GM19468 (cell line): ENCODE results near the gene HACL1.
"Not testable (repeated sequence)": the region's sequence is repeated elsewhere in the genome, so short reads cannot be mapped to it uniquely, and the experiment has no call there.

Experiments
- ATAC-seq: cut with Tn5 transposase; IDR thresholded peaks from one replicate; pipeline ENCODE4 v1.9.1; 2021; ENCODE audit warnings: mild to moderate bottlenecking, moderate library complexity, moderate number of reproducible peaks; ENCODE audit not compliant: unreplicated experiment; ENCODE audit errors: extremely low read depth

Gene HACL1

DNA sequence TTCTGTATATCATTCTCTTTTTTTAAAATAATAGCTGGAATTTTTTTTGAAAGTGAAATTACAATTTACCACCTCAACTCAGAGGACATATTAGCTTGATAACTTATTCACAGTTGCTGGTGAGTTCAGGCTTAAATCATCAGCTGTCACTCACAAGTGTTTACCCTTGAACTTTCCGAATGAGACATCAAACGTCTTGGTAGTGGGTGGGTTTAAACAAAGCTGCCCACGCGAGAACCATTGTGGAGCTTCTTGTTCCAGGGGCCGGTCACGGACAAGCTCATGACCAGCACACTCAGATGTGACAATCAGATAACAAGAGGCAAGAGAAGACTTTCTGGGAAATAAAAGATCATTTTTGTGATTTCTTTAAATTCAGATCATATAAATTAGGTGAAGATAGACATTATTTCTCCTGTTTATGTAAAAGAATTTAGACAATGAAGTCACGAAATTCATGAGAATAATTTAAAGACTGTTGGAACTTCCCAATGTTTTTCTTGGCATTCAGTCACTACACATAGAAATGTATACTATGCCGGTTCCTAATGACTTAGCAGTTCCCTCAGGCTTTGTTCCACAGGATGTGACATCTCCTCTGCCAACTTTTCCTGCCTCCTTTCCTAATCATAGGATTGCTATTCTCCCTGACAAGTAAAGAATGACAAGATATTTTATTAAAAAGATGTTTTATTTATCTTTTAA is 29.4 kb upstream of the HACL1 start:
- no peak for ATAC-seq

DNA sequence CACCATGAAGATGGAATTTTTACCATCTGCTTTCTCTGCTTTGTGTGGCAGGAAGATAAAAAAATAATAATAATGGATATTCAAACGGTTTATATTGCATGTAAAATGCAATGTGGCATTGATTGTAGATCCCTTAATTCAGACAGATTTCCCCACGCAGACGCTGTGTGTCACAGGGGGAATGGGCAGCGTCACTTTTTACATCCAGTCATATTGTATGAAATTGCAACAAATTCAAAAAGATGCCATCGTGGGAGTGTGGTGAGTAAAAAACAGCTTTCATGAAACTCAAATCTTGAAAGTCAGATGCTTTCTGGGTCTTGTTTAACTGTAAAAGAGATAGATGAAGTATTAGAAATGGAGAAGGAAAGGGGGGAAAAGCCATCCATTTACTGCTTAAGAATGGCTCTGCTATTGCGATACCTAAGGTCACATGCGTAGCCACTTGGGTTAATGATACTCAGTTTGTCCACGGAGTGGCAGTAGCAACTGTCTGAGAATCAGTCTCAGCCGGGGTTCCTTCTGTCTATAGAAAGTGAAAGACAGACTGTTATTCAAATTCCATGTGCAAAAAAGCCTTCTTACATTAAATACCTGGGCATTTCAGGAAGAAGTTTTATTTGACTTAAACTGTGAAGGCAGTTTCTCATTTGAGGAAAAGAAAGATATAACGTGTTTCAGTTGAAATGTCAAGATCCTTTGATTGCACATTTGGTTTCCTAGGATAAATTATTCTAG is 28.7 kb upstream of the HACL1 start:
- peak; percentile 90 for ATAC-seq

DNA sequence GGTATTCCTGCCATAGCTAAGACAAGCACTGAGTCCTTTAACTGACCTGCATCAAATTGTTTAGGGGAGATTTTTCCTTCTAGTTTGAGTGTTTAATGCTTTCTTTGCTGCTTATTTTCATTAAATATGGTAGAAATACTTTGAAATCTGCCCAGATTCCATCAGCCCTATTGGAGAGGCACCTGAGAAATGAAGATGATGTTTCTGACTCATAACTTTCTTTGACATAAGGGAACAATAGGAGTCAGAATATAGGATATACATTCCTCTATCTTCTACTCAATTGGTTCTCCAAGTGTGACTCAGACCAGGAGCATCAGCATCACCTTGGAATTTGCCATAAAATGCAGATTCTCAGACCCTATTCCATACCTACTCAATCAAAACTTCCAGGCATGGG is 27.6 kb upstream of the HACL1 start:
- no peak for ATAC-seq

DNA sequence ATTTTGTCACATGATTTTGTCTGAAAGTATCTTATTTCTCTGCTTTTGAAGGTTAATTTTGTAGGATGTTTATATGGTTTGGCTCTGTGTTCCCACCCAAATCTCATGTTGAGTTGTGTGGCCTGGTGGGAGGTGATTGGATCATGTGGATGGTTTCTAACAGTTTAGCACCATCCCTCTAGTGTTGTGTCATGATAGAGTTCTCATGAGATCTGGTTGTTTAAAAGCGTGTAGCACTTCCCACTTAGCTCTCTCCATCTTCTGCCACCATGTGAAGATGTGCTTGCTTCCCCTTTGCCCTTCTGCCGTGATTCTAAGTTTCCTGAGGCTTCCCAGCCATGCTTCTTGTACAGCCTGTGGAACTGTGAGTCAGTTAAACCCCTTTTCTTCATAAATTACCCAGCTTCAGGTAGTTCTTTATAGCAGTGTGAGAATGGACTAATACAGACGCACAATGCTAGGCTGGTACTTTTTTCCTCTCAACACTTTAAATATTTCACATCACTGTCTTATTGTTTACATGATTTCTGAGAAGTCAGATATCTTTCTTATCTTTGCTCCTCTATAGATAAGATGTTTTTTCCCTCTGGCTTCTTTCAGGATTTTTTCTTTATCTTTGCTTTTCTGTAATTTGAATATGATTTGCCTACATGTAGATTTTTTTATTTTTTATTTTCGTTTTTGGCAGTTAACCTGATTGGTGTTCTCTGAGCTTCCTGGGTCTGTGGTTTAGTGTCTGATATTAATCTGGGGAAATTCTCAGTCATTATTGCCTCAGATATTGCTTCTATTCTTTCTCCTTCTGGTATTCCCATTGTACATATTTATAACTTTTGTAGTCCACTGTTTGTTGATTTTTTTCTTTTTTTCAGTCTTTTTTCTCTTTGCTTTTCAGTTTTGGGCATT is 22.4 kb upstream of the HACL1 start:
- no peak for ATAC-seq

DNA sequence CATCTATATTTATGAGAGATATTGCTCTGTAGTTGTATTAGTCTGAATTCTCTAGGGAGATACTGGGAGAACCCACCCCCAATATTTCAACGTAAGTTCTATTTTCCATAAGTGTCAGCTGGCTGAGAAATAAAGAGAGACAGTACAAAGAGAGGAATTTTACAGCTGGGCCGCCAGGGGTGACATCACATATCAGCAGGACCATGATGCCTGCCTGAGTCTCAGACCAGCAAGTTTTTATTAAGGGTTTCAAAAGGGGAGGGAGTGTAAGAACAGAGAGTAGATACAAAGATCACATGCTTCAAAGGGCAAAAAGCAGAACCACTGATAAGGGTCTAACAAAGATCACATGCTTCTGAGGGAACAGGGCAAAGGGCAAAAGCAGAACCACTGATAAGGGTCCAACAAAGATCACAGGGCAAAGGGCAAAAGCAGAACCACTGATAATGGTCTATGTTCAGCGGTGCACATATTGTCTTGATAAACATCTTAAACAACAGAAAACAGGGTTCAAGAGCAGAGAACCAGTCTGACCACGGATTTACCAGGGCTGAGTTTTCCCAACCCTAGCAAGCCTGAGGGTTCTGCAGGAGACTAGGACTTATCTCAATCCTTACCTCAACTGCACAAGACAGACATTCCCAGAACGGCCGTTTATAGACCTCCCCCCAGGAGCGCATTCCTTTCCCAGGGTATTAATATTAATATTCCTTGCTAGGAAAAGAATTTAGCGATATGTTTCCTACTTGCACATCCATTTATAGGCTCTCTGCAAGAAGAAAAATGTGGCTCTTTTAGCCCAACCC is 18.5 kb upstream of the HACL1 start:
- ATAC-seq: not testable (repeated sequence)

DNA sequence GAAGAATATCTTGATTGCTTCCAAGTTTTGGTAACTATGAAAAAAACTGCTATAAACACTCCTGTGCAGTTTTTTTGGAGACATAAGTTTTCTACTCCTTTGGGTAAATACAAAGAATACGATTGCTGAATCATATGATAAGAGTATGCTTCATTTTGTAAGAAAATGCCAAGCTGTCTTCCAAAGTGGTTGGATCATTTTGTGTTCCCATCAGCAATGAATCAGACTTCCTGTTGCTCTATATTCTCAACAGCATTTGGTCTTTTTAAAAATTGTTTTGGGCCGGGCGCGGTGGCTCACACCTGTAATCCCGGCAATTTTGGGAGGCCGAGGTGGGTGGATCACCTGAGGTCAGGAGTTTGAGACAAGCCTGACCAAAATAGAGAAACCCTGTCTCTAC is 14.7 kb upstream of the HACL1 start:
- ATAC-seq: no peak

DNA sequence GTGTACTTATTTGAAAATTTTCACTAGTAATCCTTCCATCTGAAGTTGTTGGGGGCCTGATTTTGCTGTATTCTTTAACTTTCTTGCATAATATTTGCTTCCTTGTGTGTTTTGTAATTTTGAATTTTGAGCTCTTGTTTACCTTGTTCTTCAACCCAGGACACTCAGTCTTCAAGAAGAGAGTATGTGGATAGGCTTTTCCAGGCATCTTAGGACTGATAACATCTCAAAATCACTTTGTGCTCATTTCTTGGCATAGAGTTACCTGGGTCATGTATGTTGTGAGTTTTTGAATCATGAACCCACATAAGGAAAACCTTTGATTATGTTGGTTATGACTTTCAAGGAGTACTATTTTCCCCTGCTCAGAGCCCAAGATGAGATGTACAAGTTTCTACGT is 13.6 kb upstream of the HACL1 start:
- ATAC-seq: no peak

DNA sequence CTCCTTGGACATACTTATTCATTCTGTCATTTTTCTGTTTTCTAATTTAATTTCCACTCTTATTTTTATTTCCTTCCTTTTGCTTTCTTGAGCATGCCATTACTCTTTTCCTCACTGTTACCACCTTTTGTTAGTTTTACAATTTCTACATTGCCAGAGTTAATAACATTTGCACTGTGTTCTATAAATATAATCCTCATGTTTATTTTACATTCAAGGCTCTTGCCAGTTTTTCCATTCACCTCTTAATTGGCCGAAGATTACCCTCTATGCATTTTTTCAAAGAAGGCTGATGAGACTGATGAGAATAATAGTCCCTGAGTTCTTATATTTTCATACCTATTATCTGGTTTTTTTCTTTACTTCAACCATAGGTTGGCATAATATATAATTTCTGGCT is 10.6 kb upstream of the HACL1 start:
- ATAC-seq: no peak

DNA sequence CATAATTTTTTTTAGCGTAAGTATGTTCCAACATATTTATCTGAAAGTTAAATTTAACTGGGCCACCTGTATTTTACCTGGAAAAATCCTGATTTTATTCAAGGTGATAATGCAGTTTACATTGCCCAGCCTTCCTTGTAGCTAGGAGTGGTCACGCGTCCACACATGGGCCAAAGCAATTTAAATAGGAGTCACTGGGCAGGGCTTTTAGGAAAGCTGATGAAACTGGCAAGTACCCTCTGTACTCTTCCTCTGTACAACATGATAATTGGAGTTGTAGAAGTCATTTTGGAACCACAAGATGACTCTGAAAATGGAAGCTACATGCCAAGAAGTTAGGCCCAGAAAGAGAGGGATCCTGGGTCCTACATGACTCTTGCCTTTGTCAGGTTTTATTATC is 9.6 kb upstream of the HACL1 start:
- no peak for ATAC-seq

DNA sequence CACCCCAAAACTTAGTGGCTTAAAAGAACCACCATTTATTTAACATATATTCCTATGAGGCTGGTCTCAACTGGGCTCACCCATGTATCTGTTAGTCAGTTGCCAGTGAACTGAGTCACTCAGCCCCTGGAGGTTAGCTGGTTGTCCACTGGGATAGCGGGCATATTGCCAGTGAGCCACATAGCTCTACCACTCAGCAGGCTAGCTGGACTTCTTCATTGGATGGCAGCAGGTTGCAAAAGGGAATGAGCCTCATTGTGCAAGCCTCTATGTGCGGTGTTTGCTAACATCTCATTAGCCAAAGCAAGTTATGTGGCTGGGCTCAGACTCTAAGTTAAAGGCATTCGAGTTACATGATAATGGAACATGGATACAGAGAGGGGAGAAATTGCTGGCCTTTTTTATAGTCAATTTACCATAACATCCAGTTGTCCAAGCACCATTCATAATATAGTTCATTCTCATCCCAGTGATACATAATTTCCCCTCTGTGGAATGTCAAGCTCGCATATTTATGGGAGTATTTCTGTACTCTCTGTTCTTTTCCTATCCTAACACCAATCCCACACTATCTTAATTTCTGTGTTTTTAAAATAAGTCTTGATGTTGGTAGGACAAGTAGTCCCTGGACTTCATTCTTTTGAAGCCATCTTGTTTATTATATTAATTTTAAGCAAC is 8.9 kb upstream of the HACL1 start:
- no peak for ATAC-seq

DNA sequence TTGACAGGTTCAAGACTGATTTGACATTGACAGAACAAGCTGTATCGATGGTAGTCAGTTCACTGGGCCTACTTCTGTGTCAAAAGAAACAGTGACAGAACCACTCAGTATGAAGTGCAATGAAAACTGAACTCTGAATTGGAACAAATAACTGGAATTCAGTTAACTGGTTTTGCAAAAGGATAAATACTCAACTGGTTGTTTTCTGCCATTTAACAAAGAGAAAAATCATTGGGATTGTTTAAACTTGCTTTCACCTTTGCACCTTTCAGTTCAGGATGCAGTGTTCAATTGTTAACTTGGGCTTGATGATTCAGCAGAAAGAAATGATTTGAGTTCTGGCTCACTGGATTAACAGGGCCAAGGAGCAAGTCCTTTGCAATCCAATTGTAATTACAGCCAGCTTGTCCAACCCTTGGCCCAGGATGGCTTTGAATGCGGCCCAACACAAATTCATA is 5.1 kb upstream of the HACL1 start:
- ATAC-seq: no peak

DNA sequence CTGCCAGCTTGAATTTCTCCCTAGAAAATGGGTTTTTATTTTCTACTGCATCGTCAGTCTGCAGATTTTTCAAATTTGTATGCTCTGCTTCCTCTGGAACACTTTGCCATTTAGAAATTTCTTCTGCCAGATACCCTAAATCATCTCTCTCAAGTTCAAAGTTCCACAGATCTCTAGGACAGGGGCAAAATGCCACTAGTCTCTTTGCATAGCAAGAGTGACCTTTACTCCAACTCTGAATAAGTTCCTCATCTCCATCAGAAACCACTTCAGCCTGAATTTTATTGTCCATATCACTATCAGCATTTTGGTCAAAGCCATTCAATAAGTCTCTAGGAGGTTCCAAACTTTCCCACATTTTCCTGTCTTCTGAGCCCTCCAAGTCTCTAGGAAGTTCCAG is 3.2 kb upstream of the HACL1 start:
- not testable (repeated sequence) for ATAC-seq

DNA sequence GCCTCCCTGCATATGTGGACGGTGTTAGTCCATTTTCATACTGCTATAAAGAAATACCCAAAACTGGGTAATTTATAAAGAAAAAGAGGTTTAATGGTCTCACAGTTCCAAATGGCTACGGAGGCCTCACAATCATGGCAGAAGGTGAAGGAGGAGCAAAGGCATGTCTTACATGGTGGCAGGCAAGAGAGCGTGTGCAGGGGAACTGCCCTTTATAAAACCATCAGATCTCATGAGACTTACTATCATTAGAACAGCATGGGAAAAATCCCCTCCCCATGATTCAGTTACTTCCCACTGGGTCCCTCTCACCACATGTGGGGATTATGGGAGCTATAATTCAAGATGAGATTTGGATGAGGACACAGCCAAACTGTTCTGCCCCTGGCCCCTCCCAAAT is 1.4 kb upstream of the HACL1 start:
- ATAC-seq: not testable (repeated sequence)

DNA sequence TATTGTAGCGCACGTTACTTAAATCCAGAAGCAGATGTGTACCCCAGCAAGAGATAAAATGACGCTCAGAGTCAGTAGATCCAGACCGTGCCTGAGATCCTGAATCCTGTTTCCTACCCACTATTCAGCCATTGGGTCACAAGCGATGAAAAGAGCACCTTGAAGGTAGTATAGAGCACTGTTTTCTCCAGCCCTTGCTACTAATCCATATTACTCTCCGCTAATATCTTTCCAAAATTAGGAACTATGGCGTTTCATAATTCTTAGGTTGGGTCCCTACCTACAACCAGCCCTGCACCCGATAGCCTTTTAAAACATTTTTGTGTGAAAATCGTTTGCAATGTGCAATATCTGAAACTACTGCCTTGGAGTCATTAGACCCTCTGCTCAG is 772 bp upstream of the HACL1 start:
- no peak for ATAC-seq

DNA sequence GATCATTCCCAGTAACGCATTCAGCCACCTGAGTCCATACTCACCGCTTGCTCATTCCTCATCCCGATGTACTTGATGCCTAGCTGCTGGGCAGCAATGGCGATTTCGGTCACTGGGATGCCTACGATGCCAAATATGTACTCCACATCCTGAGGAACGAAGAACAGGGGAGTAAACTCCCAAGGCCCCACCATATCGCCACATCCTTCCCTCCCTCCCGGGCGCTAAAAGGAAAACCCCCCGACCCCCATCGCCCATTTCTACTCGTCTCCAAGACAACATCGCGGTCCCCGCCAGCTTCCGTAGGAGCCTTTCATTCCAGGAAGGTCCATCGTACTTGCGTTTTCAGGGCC is 347 bp downstream of the HACL1 start:
- peak; percentile 2 for ATAC-seq

DNA sequence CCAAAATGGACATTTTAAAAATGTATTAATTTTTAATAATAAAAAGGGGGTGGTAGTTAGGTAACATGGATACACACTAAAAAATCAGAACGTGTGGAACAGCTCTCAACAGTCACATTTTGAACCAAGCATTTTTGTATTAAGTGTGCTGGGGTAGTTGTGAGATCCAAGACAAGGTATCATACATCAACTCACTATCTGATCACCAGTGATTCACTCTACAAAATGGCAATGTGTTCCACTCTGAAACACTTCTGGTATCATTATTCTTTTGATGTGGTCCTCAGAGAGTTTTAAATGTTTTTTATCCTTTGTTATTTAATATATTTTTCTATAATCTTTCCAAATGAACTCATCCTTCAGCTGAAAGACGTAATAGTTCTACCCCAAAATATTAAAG is 5.4 kb downstream of the HACL1 start:
- ATAC-seq: no peak

DNA sequence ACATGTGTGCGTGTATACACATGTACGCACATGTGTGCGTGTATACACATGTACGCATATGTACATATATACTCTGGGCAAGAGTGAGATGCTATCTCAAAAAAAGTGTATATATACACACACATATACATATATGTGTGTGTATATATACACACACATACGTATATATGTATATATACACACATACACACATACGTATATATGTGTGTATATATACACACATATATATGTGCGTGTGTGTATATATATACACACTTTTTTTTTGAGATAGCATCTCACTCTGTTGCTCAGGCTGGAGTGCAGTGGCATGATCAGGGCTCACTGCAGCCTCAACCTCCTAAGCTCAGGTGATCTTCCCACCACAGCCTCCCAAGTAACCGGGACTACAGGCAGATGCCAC is 8.4 kb downstream of the HACL1 start:
- no peak for ATAC-seq

DNA sequence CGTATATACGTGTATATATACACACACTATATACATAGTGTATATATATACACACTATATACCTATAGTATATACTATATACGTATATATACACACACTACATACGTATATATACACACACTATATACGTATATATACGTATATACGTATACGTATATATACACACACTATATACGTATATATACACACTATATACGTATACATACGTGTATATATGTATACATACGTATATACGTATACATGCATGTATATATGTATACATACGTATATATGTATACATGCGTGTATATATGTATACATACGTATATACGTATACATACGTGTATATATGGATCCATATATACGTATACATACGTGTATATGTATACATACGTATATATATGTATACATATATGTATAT is 9.4 kb downstream of the HACL1 start:
- ATAC-seq: no peak

DNA sequence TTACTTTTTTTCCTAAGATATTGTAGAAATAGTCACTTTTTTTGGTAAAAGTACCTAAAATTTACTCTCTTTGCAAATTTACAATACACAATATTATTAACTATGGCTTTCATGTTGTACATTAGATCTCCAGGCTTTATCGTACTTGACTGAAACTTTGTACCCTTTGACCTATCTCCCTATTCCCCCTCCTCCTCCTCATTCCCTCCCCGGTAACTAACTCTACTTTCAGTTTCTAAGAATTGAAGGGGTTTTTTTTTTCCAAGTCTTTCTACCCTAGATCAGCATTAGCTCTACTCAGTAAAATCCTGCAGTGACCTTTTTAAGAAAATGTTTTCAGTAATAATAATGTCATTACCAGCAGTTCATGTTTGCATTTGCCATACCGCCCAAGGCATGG is 10.1 kb downstream of the HACL1 start:
- ATAC-seq: no peak
